Activated naive CD8-positive, alpha-beta T cell treated with anti-CD3 and anti-CD28 coated beads, Interleukin-2, amount 50 U/mL, for 24 hours (primary cell): Measurements from ENCODE around the gene IFT122.

ENCODE experiments used
- ATAC-seq: fragments of 150-1000 bp; cut with Tn5 transposase; one replicate; pipeline ENCODE4 v1.10.0; 2021
- DNase-seq: peaks from one replicate; pipeline ENCODE4 v3.0.0; 2021
- H3K27ac Mint-ChIP-seq: one replicate; pipeline ENCODE4 v1.8.0; 2021; ENCODE audit warnings: mild to moderate bottlenecking, mixed read lengths
- H3K27me3 Mint-ChIP-seq: one replicate; pipeline ENCODE4 v1.8.0; 2021; ENCODE audit warnings: mixed read lengths
- H3K36me3 Mint-ChIP-seq: one replicate; pipeline ENCODE4 v1.8.0; 2021; ENCODE audit warnings: low read depth, mixed read lengths
- H3K4me1 Mint-ChIP-seq: one replicate; pipeline ENCODE4 v1.8.0; 2021; ENCODE audit warnings: mixed read lengths
- H3K4me3 Mint-ChIP-seq: one replicate; pipeline ENCODE4 v1.8.0; 2021; ENCODE audit warnings: mild to moderate bottlenecking, moderate library complexity, mixed read lengths
- H3K9me3 Mint-ChIP-seq: one replicate; pipeline ENCODE4 v1.8.0; 2021; ENCODE audit warnings: mixed read lengths

IFT122 gene

DNA sequence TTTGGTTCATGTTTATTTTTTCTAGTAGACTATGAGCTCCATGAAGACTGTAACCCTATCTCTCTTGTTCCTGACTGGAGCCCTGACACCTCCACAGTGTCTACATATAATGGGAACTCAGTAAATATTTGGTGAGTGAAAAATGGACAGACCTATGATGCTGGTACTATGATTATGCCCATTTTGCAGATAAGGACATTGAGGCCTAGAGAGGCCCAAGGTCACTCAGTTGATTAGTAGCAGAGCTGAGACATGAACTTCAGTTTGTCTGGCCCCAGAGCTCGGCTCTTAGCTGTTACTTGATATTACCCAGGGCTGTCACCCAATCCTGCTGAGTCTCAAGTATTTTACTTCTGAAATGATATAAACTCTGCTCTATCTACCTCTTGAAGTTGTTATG lies 17.1 kb upstream of the IFT122 start:
- no peak for ATAC-seq
- Mint-ChIP-seq H3K4me3 (no peak overlapping the region), H3K27me3 (peaks cover 5% of the 10 kb centered on the region), H3K9me3 (no peaks in the 10 kb centered on the region), H3K36me3 (no peaks in the 10 kb centered on the region), H3K4me1 (peaks cover 23% of the 10 kb centered on the region), H3K27ac (no peak overlapping the region)
- no peak for DNase-seq

DNA sequence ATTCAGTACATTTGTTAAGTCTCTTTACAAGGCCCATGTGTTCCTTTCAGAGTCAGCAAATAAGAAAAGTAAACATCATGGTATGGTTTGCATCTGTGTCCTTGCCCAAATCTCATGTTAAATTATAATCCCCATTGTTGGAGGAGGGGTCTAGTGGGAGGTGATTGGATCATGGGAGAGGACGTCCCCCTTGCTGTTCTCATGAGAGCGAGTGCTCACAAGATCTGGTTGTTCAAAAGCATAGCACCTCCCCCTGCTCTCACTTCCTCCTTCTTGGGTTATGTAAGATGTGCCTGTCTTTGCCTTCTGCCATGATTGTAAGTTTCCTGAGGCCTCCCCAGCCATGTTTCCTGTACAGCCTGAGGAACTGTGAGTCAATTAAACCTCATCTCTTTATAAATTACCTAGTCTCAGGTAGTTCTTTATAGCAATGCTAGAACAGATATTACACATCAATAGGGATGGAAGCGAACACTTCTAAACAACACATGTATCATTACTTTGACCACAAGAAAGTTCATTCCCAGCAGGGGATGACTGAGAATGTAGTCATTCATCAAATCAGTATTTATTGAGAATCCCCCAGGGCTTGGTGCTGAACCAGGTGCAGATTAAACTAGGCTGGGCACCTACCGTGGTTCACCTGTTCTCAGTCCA lies 15.7 kb upstream of the IFT122 start:
- Mint-ChIP-seq H3K4me3 (no peak overlapping the region), H3K9me3 (no peaks in the 10 kb centered on the region), H3K4me1 (peaks cover 37% of the 10 kb centered on the region), H3K27ac (peak overlapping the region; percentile 55), H3K27me3 (peaks cover 6% of the 10 kb centered on the region), H3K36me3 (peaks cover 7% of the 10 kb centered on the region)
- peak; percentile 12 for ATAC-seq
- DNase-seq: no peak

DNA sequence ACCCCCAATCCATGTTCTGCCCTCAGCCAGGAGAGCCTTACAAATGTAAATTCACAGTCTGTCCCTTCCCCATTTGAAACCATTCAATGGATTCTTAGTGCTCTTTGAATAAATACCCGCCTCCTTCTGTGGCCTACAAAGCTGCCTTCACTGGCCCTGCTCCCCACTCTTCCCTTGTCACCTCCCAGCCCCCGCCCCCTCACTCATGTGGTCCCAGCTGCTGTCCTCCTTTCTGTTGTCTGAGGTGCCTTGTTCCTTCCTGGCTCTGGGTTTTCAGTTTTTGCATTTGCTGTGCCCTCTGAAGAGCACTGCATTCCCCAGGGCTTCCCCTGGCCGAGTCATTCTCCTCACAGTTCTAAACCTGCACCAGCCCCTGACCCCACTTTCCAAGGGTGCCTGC lies 14.8 kb upstream of the IFT122 start:
- H3K27ac Mint-ChIP-seq: no peak overlapping the region
- no peak overlapping the region for H3K4me3 Mint-ChIP-seq
- DNase-seq (no peak), ATAC-seq (no peak)
- no peaks in the 10 kb centered on the region for H3K9me3 Mint-ChIP-seq
- H3K36me3 Mint-ChIP-seq: peaks cover 7% of the 10 kb centered on the region
- H3K27me3 Mint-ChIP-seq: peaks cover 6% of the 10 kb centered on the region
- peaks cover 45% of the 10 kb centered on the region for H3K4me1 Mint-ChIP-seq

DNA sequence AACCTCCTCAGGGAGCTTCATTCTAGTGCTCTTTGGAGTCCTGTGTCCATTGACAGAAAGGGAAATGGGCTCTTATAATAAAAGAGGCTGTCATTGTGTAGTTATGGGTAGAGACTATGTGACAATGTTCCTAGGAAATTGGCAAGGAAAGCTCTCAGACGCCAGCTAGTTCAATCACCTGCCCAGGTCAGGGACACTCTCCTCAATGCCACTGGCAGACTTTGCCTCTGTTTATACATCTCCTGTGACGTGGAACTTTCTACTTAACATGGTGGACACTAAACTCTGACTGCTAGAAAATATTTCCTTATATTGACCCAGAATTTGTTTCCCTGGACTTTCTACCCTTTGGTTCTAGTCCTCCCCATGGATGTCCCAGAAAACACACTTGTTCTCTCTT lies 14.4 kb upstream of the IFT122 start:
- no peak overlapping the region for H3K4me3 Mint-ChIP-seq
- H3K36me3 Mint-ChIP-seq: peaks cover 9% of the 10 kb centered on the region
- H3K4me1 Mint-ChIP-seq: peaks cover 45% of the 10 kb centered on the region
- no peak overlapping the region for H3K27ac Mint-ChIP-seq
- DNase-seq: no peak
- no peaks in the 10 kb centered on the region for H3K9me3 Mint-ChIP-seq
- H3K27me3 Mint-ChIP-seq: peaks cover 6% of the 10 kb centered on the region
- ATAC-seq: no peak

DNA sequence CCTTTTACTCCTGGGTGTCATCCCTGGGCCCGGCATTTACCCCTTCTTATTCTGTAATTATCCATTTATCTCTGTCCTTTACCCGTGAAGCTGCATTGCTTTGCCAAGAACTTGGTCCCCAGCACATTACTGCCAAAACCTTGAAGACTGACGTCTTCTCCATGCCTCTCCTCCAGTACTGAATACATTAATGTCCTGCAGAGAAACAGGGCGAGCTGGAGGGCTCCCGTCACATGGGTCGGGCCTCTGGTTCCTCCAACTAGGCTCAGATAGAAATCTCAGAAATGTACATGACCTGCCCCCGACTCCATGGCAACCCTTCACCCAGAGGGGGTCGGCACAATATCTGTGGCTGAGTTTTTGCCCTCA lies 12.0 kb upstream of the IFT122 start:
- Mint-ChIP-seq H3K36me3 (peaks cover 25% of the 10 kb centered on the region), H3K9me3 (no peaks in the 10 kb centered on the region), H3K4me3 (peak overlapping the region; percentile 64), H3K27me3 (peaks cover 6% of the 10 kb centered on the region), H3K4me1 (peaks cover 48% of the 10 kb centered on the region), H3K27ac (no peak overlapping the region)
- DNase-seq (no peak), ATAC-seq (no peak)

DNA sequence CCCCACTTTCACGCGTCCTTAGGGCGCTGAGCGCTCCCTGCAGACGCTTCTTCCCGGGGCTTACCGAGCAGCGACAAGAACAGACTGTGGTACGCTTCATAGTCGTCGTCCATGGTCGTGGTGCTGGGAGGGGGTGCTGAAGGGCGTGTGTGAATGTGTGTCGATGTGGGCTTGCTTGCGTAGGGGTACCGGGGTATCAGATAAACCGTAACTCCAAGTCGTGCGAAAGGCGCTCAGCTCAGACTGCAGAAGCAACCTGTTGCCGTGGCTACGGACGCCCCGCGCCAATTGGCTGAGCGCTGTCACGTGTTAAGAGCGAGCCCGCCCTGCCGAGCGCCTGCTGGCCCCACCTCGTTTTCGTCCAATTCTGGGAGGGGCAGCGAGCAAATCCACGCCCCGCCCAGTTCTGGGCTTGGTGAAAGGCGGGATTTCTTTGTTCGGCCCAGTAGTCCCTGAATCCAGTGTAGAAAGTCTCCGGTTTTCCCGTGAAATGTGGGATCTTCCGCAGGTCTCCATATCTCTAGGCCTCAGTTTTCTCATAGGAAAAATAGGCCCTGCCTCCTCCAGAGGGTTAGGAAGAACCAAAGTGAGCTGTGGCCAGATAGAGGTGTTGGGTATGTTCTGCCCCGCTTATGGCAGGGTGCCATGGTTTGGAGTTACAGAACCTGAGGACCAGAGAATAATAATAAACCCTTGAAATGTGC lies 11.5 kb upstream of the IFT122 start, which contains the start of gene EFCAB12:
Gene EFCAB12, minus strand, starts transcription at position 261 of the 704 bp plus-strand sequence. Its CDS starts 148 bp downstream, at position 113.
- H3K36me3 Mint-ChIP-seq: peaks cover 26% of the 10 kb centered on the region
- no peaks in the 10 kb centered on the region for H3K9me3 Mint-ChIP-seq
- peak within 1 kb of the TSS; percentile 64 for H3K4me3 Mint-ChIP-seq
- H3K4me1 Mint-ChIP-seq: peaks cover 48% of the 10 kb centered on the region
- peak; percentile 90 for ATAC-seq
- peaks cover 6% of the 10 kb centered on the region for H3K27me3 Mint-ChIP-seq
- H3K27ac Mint-ChIP-seq: peak within 1 kb of the TSS; percentile 81
- peak; percentile 88 for DNase-seq

DNA sequence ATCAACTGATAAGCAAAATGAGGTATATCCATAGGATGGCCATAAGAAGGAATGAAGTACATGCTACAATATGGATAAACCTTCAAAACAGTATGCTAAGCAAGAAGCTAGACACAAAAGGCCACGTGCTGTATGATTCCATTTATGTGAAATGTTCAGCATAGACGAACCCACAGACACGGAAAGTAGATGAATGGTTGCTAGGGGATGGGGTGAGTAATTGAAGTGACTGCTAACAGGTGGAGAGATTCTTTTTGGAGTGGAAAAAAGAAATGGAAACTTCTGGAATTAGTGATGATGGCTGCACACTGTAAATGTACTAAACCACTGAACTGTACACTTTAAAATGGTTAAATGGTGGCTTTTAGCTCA lies 11.0 kb upstream of the IFT122 start:
- H3K27ac Mint-ChIP-seq: peak overlapping the region; percentile 81
- ATAC-seq (peak; percentile 53), DNase-seq (no peak)
- peaks cover 31% of the 10 kb centered on the region for H3K36me3 Mint-ChIP-seq
- H3K27me3 Mint-ChIP-seq: peaks cover 6% of the 10 kb centered on the region
- H3K9me3 Mint-ChIP-seq: no peaks in the 10 kb centered on the region
- H3K4me1 Mint-ChIP-seq: peaks cover 44% of the 10 kb centered on the region
- H3K4me3 Mint-ChIP-seq: peak overlapping the region; percentile 64

DNA sequence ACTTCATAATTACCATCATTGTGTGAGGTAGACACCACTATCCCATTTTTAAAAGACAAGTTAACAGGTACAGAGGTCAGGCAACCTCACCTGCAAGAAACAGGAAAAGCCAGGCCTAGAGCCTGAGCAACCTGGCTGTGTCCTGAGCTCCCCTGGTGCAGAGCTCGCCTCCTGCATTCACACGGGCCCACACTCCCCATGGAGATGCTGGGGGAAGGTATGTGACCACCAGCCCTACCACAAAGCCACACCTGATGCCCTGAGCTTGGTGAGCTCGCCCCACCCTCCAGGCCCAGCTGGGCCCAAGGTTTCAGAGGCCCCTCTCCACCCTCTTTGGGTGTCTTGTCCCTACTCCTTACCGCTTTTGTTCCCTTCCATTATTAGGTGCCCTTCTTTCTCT lies 10.4 kb upstream of the IFT122 start:
- H3K36me3 Mint-ChIP-seq: peaks cover 35% of the 10 kb centered on the region
- H3K4me3 Mint-ChIP-seq: no peak overlapping the region
- H3K27ac Mint-ChIP-seq: peak overlapping the region; percentile 81

DNA sequence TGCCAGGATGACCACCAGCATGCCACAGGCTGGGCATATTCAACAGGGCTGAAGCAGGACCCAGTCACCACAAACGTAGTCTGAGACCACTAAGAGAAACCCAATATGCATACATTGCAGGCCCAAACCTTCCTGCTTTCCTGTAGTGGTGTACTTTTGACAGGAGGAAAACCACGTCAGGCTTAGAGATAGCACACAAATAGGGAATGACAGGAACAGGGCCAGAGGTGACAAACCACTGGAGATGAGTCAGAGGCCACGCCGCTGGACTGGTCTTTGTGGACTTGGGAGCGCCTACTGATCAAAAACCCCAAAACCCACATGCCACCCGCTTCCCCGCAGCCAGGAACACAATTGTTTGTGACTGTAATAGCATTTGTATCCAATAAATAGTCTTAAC lies 8.0 kb upstream of the IFT122 start:
- peaks cover 6% of the 10 kb centered on the region for H3K27me3 Mint-ChIP-seq
- no peak overlapping the region for H3K4me3 Mint-ChIP-seq
- H3K4me1 Mint-ChIP-seq: peaks cover 57% of the 10 kb centered on the region
- no peak for DNase-seq
- no peaks in the 10 kb centered on the region for H3K9me3 Mint-ChIP-seq
- H3K36me3 Mint-ChIP-seq: peaks cover 53% of the 10 kb centered on the region
- ATAC-seq: no peak
- no peak overlapping the region for H3K27ac Mint-ChIP-seq

More for the DNA sequence above, 10.4 kb upstream of the IFT122 start:
- no peaks in the 10 kb centered on the region for H3K9me3 Mint-ChIP-seq
- no peak for DNase-seq
- peaks cover 42% of the 10 kb centered on the region for H3K4me1 Mint-ChIP-seq
- H3K27me3 Mint-ChIP-seq: peaks cover 6% of the 10 kb centered on the region
- ATAC-seq: no peak

DNA sequence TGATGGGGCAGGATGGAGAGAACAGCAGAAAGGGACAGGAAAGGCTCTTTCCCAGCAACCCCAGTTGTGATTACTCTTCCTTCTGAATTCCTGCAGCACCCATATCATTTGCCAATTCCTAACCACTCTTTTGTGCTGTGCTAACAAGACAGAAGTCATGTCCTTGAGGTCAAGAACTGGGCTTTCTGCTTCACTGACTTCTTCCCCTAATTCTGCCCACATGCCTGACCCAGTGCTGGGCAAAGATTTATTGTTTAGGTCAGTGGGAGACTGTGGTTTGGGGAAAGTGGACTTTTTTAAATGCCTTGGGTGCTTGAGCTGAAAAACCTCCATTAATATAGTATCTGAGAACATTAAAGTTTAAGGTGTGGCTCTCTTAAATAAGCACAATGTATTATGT lies 7.4 kb upstream of the IFT122 start:
- Mint-ChIP-seq H3K36me3 (peaks cover 57% of the 10 kb centered on the region), H3K9me3 (no peaks in the 10 kb centered on the region), H3K4me3 (no peak overlapping the region), H3K27me3 (peaks cover 3% of the 10 kb centered on the region), H3K4me1 (peaks cover 61% of the 10 kb centered on the region), H3K27ac (no peak overlapping the region)
- DNase-seq: no peak
- no peak for ATAC-seq

DNA sequence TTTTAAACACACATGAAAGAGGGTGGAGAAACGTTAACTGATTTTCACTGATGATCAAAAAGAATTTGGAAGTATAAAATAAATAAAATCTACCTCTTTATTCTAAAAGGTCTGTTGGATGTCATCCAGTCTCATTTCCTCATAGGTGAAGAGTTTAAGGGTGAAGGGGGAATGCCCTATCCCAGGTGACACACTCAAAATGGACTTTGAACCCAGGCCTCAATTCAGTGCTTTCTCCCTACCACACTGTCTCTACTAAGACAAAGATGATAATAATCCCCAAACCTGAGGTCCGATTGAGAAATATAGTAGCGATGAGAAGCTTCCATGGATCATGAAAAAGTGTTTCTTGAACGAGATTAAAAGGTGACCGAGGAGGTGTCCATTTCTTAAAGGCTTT lies 6.5 kb upstream of the IFT122 start:
- peaks cover 61% of the 10 kb centered on the region for H3K36me3 Mint-ChIP-seq
- no peak overlapping the region for H3K27ac Mint-ChIP-seq
- peaks cover 61% of the 10 kb centered on the region for H3K4me1 Mint-ChIP-seq
- ATAC-seq (no peak), DNase-seq (no peak)
- H3K9me3 Mint-ChIP-seq: no peaks in the 10 kb centered on the region
- no peaks in the 10 kb centered on the region for H3K27me3 Mint-ChIP-seq
- no peak overlapping the region for H3K4me3 Mint-ChIP-seq

DNA sequence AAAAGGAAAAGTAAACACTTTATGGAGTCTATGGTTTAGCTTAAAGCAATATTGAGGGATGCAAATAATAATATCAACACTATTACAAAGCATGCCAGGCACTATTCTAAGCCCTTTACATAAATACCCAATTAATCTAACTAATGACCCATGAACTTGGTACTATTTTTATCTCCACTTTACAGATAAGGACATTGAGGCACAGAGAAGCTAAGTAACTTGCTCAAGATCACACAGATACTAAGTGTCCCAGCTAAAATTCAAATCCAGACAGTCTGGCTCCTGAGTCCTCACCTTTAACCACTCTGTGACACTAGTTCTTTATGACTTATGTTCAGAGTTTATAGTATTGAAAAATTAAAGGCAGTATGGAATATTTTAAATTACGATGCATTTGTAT lies 5.9 kb upstream of the IFT122 start:
- Mint-ChIP-seq H3K27ac (no peak overlapping the region), H3K27me3 (no peaks in the 10 kb centered on the region), H3K4me3 (no peak overlapping the region), H3K36me3 (peaks cover 55% of the 10 kb centered on the region), H3K4me1 (peaks cover 56% of the 10 kb centered on the region), H3K9me3 (no peaks in the 10 kb centered on the region)
- DNase-seq (no peak), ATAC-seq (no peak)

DNA sequence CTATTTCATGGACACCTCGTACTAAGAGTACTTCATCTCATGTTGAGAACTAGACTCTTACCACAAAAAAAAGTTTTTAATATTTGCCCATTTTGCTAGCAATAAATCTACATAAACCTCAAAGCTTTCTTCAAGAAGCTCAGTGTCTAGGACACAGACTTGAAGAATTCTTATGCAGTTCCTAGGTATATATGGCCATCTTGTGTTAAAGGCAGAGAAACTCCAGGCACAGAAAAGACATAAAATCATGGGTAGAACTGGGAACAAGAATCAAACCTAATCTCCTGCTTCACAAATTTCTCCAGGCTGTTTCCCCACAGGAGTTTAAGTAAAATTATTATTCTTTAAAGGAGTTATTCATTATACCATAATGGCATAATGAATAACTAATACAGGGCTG lies 4.7 kb upstream of the IFT122 start:
- Mint-ChIP-seq H3K4me3 (peak overlapping the region; percentile 13), H3K36me3 (peaks cover 63% of the 10 kb centered on the region), H3K27ac (no peak overlapping the region), H3K27me3 (peaks cover 4% of the 10 kb centered on the region), H3K9me3 (no peaks in the 10 kb centered on the region), H3K4me1 (peaks cover 53% of the 10 kb centered on the region)
- ATAC-seq (no peak), DNase-seq (no peak)

DNA sequence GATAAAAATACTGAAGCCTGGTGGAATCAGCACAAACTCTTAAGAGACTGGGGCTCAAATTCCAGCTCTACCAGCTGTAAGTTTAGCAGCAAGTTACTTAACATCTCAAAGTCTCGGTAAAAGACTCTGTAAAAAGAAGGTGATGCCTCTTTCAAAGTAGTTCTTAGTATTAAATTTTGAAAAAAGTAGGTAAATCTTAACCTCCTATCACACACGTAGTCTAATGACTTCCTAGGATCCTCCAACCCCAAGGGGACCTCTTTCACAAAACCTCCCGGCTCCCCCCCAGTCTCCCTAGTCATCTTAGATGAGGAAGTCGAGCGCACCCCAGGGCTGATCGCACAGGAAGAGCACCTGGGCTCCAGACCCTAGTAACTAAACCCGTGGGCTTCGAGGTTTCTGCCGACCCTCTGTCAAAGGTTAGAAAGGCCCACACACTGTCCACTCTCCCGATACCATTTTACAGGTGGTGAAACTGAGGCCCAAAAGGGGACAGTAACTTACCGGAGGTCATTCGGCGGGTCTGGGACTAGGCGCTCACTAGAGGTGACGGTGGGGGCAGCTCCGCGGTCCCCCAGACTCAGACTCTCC lies 703 bp upstream of the IFT122 start:
- Mint-ChIP-seq H3K9me3 (no peaks in the 10 kb centered on the region), H3K4me3 (peak overlapping the region; percentile 94), H3K36me3 (peaks cover 37% of the 10 kb centered on the region), H3K27ac (peak overlapping the region; percentile 99), H3K27me3 (peaks cover 4% of the 10 kb centered on the region), H3K4me1 (peaks cover 70% of the 10 kb centered on the region)
- DNase-seq (peak; percentile 54), ATAC-seq (peak; percentile 11)

DNA sequence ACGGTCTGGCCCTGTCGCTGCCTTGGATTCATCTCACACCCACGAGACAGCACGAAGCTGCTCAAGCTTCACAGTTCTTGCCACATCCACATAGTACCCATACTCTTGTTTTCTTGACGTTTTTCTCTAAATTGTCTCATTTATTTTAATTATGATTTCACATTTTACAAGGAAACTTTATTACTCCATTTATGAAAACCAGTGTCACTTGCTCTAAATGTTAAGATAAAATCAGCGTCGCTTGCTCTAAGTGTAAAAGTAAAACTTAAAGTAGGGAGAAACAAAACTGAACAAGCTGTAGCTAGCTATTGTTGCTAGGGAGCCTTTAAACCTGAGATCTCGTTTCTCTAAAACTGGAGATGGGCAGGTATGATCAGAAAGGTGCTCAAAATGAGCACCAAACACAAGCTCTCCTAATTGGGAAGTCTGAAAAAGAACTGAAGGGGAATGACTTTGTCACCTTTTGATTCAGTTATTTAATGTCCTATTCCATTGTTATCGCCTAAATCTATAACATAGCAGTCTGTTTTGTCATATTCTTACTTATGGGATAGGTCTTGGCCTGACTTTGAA lies 680 bp downstream of the IFT122 start:
- DNase-seq: no peak
- no peak for ATAC-seq
- peaks cover 4% of the 10 kb centered on the region for H3K27me3 Mint-ChIP-seq

More for the DNA sequence above, 680 bp downstream of the IFT122 start:
- peaks cover 28% of the 10 kb centered on the region for H3K36me3 Mint-ChIP-seq
- H3K4me1 Mint-ChIP-seq: peaks cover 59% of the 10 kb centered on the region
- peak overlapping the region; percentile 99 for H3K27ac Mint-ChIP-seq
- no peaks in the 10 kb centered on the region for H3K9me3 Mint-ChIP-seq
- peak overlapping the region; percentile 94 for H3K4me3 Mint-ChIP-seq
